ENCODE data around the gene RNF222. TPM values are rescaled to one million over a fixed set of nuclear protein-coding genes. Genes with fewer than 3 reads are reported as not detected.

Gene RNF222
- total and polyA plus RNA-seq, 2 of the 4 experiments (the other 2 are of a cell fraction), result not detected

DNA sequence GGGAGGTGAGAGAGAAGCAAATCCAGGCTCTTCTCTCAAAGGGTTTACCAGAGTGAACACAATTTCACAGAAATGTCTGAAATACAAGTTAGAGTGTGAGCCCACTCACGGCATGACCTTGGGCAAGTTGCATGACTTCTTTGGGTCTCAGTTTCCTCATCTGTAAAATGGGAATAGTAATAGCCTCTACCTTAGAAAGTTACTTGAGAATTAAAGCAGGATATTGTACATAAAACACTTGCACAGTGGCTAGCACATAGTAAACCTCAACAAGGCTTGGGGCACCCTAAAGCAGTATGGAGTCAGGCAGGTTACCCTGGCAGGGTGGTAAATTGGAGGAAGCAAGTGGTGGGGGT lies 13.2 kb upstream of the RNF222 start:
- no peak overlapping the region for H2BK120ac ChIP-seq (ENCODE audit: low read depth, low read length)
- H2AK9ac ChIP-seq (replicated peaks; ENCODE audit: low read depth, low read length, poor library complexity), result no peak overlapping the region
- H3K9ac ChIP-seq (ENCODE audit: low read depth, low read length), result no peak overlapping the region
- H3K4me2 ChIP-seq (ENCODE audit: low read depth, low read length), result no peak overlapping the region
- H3K4me3 ChIP-seq (ENCODE audit: insufficient read depth, low read depth, low read length), result no peak overlapping the region
- no peaks in the 10 kb centered on the region for H3K9me3 ChIP-seq (ENCODE audit: control insufficient read depth, insufficient read depth, low read length)
- CTCF ChIA-PET, result interaction anchor here (1.0 to 2.4 kb wide), 5 partner anchors 9 to 349 kb away, joined by 3 to 10 read pairs (median 5); partner anchors contain the start of gene NDEL1
- no CpG with 5 or more reads among the region's 1 CpG for WGBS, 2 experiments (ENCODE audit: extremely low coverage in 2 of 2, insufficient read length in 1 of 2)
- no peak overlapping the region for H3K18ac ChIP-seq (ENCODE audit: low read depth, low read length)
- DNase-seq (no peak), ATAC-seq (ENCODE audit: low read depth) (no peak)
- no peaks in the 10 kb centered on the region for H3K36me3 ChIP-seq (ENCODE audit: control insufficient read depth, insufficient read depth, low read length)
- intact Hi-C loops (cut with micrococcal nuclease) (loop anchor here (1.0 to 2.0 kb wide), 2 partner anchors 335 to 374 kb away; no protein-coding TSS in a partner anchor), in situ Hi-C loops (cut with MboI; ENCODE audit: low sequenced_read_pairs) (loop anchor here (10.0 kb wide), 2 partner anchors 344 to 374 kb away; partner anchors contain the start of gene SPDYE4), dilution Hi-C loops (cut with HindIII; ENCODE audit: low sequenced_read_pairs, unreplicated experiment) (no loop called here)
- no peak overlapping the region for H3K27ac ChIP-seq (ENCODE audit: insufficient read depth, low read length)
- H2AK5ac ChIP-seq (ENCODE audit: low read depth, low read length), result no peak overlapping the region
- H3K27me3 ChIP-seq (ENCODE audit: control insufficient read depth, insufficient read depth, low read length), result peaks cover 11% of the 10 kb centered on the region
- H3K56ac ChIP-seq (ENCODE audit: extremely low read depth, insufficient read depth, low read length), result no peak overlapping the region
- no peak overlapping the region for H4K91ac ChIP-seq (ENCODE audit: insufficient read depth, low read depth, low read length)
- H2BK5ac ChIP-seq (ENCODE audit: low read depth, low read length, poor library complexity, severe bottlenecking), result no peak overlapping the region
- no peak overlapping the region for H3K4ac ChIP-seq (ENCODE audit: low read depth, low read length)
- H4K20me1 ChIP-seq (ENCODE audit: insufficient read depth, low read length), result no peaks in the 10 kb centered on the region
- no peak overlapping the region for H3K23ac ChIP-seq (ENCODE audit: low read depth, low read length)
- no peaks in the 10 kb centered on the region for H3K79me1 ChIP-seq (ENCODE audit: low read depth in 1 of 2, low read length in 2 of 2)
- no peaks in the 10 kb centered on the region for H3K4me1 ChIP-seq (ENCODE audit: control insufficient read depth, insufficient read depth, low read length)
- H3K9me1 ChIP-seq (ENCODE audit: insufficient read depth, low read length), result no peaks in the 10 kb centered on the region
- no peak overlapping the region for H3K14ac ChIP-seq (replicated peaks; ENCODE audit: low read depth, low read length)
- H4K5ac ChIP-seq (ENCODE audit: low read depth, low read length), result no peak overlapping the region
- BruUV-seq (replicated peaks), result no TSS peak
- H2BK15ac ChIP-seq (ENCODE audit: low read depth, low read length), result no peak overlapping the region
- H2BK20ac ChIP-seq (ENCODE audit: low read depth, low read length), result no peak overlapping the region
- H4K8ac ChIP-seq (ENCODE audit: low read depth in 2 of 2, low read length in 2 of 2), result no peak overlapping the region
- POLR2A ChIA-PET (ENCODE audit: unreplicated experiment), result no interaction called here
- TF ChIP-seq NFE2L2 (IDR thresholded peaks at IDR 0.05; ENCODE audit: low read depth, low read length) (no peak), CHD1 (IDR thresholded peaks at IDR 0.05; ENCODE audit: low read depth, low read length) (no peak), CEBPB (IDR thresholded peaks at IDR 0.05; ENCODE audit: low read depth, low read length) (no peak), RAD21 (IDR thresholded peaks at IDR 0.05; ENCODE audit: low read length) (no peak), POLR2A (IDR thresholded peaks at IDR 0.05; ENCODE audit: low read depth, low read length) (no peak), RCOR1 (IDR thresholded peaks at IDR 0.05; ENCODE audit: insufficient replicate concordance, low read length) (no peak), MXI1 (IDR thresholded peaks at IDR 0.05; ENCODE audit: borderline replicate concordance, low read depth, low read length) (no peak), RFX5 (IDR thresholded peaks at IDR 0.05; ENCODE audit: low read depth, low read length) (no peak), SMC3 (IDR thresholded peaks at IDR 0.05; ENCODE audit: low read depth, low read length) (no peak), MAFK (IDR thresholded peaks at IDR 0.05; ENCODE audit: low read depth, low read length) (no peak), BHLHE40 (IDR thresholded peaks at IDR 0.05; ENCODE audit: low read depth, low read length) (no peak), FOS (IDR thresholded peaks at IDR 0.05; ENCODE audit: low read depth, low read length) (no peak), MAZ (IDR thresholded peaks at IDR 0.05; ENCODE audit: borderline replicate concordance, low read depth, low read length) (no peak)
- TF ChIP-seq, protein P1, sequence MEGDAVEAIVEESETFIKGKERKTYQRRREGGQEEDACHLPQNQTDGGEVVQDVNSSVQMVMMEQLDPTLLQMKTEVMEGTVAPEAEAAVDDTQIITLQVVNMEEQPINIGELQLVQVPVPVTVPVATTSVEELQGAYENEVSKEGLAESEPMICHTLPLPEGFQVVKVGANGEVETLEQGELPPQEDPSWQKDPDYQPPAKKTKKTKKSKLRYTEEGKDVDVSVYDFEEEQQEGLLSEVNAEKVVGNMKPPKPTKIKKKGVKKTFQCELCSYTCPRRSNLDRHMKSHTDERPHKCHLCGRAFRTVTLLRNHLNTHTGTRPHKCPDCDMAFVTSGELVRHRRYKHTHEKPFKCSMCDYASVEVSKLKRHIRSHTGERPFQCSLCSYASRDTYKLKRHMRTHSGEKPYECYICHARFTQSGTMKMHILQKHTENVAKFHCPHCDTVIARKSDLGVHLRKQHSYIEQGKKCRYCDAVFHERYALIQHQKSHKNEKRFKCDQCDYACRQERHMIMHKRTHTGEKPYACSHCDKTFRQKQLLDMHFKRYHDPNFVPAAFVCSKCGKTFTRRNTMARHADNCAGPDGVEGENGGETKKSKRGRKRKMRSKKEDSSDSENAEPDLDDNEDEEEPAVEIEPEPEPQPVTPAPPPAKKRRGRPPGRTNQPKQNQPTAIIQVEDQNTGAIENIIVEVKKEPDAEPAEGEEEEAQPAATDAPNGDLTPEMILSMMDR (conservative IDR thresholded peaks at IDR 0.05; ENCODE audit: low read depth, low read length), result no peak
- TF ChIP-seq, protein P2, sequence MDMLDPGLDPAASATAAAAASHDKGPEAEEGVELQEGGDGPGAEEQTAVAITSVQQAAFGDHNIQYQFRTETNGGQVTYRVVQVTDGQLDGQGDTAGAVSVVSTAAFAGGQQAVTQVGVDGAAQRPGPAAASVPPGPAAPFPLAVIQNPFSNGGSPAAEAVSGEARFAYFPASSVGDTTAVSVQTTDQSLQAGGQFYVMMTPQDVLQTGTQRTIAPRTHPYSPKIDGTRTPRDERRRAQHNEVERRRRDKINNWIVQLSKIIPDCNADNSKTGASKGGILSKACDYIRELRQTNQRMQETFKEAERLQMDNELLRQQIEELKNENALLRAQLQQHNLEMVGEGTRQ (IDR thresholded peaks at IDR 0.05; ENCODE audit: low read depth, low read length), result no peak
- TF ChIP-seq, protein P3, sequence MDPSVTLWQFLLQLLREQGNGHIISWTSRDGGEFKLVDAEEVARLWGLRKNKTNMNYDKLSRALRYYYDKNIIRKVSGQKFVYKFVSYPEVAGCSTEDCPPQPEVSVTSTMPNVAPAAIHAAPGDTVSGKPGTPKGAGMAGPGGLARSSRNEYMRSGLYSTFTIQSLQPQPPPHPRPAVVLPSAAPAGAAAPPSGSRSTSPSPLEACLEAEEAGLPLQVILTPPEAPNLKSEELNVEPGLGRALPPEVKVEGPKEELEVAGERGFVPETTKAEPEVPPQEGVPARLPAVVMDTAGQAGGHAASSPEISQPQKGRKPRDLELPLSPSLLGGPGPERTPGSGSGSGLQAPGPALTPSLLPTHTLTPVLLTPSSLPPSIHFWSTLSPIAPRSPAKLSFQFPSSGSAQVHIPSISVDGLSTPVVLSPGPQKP (IDR thresholded peaks at IDR 0.05; ENCODE audit: borderline replicate concordance, low read depth, low read length), result no peak
- H2AFZ ChIP-seq (replicated peaks; ENCODE audit: low read length, poor library complexity), result no peak overlapping the region

Measured in IMR-90 (cell line).